ENCODE results near the gene GDAP1L1.
"Not testable (repeated sequence)": the region's sequence is repeated elsewhere in the genome, so short reads cannot be mapped to it uniquely, and the experiment has no call there.

Gene GDAP1L1

DNA sequence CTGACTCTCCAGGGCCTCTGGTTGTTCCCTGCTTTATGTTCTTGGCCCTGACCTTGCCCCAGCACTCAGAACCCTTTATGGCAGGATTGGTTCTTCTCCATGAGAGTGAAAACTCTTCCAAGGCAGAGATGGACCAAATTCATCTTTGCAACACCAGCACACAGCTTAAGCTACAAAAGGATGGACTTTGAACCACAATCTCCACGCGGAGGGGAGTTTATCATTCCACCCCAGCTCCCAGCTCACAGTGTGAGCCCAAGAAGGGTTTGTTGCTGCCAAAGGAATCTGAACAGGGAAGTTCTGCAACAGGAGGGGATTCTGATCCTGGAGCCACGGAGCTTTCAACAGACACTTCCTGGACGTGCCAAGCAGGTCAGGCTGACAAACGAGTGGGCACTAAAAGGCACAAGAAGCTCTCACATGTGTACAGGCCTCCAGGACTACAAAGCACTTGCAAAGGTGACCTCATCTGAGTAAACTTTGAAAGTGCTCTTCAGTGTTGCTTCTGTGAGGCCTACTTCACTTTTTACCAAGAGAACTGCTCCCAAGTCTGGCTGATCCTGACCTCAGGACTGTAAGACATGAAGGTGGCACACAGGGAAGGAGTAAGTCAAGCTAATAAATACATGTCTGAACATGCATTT, 55.0 kb downstream of the GDAP1L1 start:
- no peak for DNase-seq (ENCODE audit: low read depth in 2 of 2)

DNA sequence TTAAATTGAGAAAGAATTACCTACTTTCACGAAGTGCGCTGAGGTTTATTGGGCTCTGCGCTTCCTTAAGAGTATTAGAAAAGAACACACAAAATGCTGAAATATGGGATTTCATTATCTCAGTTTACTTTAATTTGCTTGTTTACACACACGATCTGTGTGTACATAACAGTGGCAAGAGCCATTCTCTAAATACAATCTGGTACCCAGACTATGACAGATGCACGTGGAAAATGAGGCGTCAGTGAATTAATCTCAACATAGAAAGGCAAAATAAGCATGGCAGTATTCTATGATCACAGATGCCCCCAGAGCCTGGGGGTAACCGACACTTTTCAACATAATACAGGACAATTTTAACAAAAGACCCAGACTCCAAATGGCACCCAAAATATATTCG, 55.6 kb downstream of the GDAP1L1 start:
- no peak for DNase-seq (ENCODE audit: low read depth in 2 of 2)

DNA sequence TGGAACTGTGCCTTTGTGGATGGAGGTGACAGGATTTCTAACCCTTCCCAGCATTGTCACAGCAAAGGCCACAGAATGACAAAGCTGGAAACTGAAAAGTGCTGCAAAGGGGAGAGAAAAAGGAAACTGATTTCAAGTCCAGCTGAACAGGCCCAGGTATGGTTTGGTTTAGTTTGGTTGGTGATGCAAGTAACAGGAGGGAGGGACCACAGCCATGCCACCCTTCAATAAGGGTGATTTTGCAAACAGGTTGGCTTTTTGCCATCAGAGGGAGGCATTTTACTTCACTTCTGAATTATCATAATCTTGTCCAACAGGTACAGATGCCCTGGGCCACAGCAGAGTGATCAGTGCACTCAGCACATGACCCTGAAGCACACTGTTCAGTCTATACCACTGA, 57.3 kb downstream of the GDAP1L1 start:
- no peak for DNase-seq (ENCODE audit: low read depth in 2 of 2)

GRCh38 chr20:44306927-44307326, 59.8 kb downstream of the GDAP1L1 start:
- no peak for DNase-seq (ENCODE audit: low read depth in 2 of 2)

DNA sequence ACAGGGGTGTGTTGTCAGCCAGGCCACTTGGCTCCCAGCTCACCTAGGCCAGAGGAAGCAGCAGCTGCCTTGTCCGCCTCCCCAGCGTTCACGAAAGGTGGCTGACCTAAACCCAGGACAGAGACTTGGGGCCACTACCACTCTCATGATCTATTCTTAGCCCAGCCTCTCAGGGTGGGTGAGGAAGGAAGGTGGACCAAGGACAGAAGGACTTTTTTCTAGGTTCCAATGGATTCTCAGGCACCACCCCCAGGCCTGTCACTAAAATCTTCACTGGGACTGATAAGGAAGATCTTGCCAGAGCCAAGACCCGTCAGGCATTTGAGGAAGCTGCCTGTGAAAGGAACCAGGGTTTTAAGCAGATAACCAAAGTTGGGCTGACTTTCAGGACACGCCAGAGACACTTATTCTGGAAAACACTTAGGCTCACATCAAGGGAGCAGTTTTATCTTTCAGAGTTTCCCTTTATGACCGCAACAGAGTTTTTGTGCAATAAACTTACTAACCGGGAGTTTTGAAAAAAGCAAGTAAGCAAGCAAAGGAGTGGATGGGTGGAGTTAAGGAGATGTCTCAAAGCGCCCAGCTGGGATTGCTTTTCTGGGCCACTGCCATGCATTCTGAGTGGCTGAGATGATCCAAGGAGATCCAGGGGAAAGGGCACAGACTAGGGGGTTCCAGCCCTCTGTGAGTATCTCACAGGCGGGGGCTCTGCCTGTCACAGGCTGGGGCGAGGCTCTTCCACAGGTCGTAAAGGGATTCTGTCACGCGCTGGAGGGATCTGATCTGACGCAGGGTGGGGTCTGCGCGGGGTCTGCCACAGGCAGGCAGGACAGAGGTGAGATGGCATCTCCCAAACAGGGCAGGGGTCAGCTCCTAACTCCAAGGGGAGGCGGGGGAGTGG, 62.9 kb downstream of the GDAP1L1 start:
- DNase-seq (ENCODE audit: low read depth in 2 of 2), result no peak

GRCh38 chr20:44310664-44311639, 63.8 kb downstream of the GDAP1L1 start, which contains the start of gene FITM2:
Gene FITM2 (minus strand): TSS chr20:44311202. CDS start chr20:44311148, 54 bp downstream.
- peak; percentile 98 for DNase-seq (ENCODE audit: low read depth in 2 of 2)

DNA sequence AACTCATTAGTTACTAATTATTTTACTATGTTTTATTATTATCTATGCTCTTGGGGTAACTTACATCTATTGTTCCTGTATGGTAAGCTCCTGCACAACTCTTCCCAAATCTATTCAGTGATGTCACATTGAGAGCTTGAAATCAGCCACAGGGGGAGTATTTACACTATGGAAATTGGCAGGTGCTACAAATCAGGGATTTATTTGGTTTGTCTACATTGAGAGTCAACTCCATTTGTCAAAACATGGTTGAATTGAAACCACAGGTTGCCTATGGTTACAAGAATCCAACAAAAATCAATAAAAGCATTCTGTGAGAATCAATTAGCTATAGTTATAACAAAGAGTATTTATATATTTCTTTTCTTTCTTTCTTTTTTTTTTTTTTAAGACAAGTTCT, 67.8 kb downstream of the GDAP1L1 start:
- no peak for DNase-seq (ENCODE audit: low read depth in 2 of 2)

GRCh38 chr20:44319839-44320422, 72.8 kb downstream of the GDAP1L1 start:
- DNase-seq (ENCODE audit: low read depth in 2 of 2), result no peak

DNA sequence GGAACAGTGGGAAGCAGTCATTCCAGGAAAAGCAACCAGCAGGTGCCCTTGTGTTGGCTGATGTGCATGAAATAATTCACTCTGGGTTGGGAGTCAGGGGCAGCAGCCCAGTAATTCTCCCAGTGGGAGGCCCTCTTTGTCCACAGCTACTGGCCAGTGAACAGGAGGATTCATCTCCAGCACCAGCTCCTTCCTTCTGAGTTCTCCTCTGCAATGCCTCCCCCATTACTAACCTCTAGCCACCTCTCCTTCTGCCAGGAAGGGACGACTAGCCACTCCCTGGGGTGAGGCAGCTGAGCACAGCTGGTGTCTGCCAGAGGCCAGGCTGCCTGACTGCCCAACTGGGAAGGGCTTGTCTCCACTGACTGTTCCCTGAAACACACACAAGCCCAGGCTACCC, 77.2 kb downstream of the GDAP1L1 start:
- no peak for DNase-seq (ENCODE audit: low read depth in 2 of 2)

- peak in 1 of 2 donors; percentile 22 for DNase-seq (ENCODE audit: low read depth in 2 of 2)
Observed at GRCh38 chr20:44326391-44327159, 79.5 kb downstream of the GDAP1L1 start.

GRCh38 chr20:44327748-44328147, 80.6 kb downstream of the GDAP1L1 start:
- DNase-seq (ENCODE audit: low read depth in 2 of 2), result not testable (repeated sequence)

DNA sequence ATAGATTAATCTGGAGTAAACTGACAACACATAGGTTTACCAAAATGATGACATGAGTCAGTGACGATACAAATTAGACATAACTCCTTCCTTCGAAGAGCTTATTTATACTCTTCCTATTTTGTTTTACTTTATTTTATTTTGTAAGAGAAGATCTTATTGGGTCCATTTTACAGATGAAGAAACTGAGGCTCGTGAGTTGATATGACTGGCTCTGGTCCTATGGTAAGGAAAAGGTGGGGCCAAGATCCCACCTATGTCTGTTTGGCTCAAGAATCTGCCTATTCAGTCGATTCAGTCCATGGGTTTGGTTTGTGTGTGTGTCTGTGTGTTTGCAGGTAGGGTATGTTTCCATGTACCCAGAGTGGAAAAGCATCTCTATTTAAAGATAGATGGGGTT, 81.3 kb downstream of the GDAP1L1 start:
- DNase-seq (ENCODE audit: low read depth in 2 of 2), result no peak
